ENCODE data around the gene KCNJ12. TPM values are rescaled to one million over a fixed set of nuclear protein-coding genes. Genes with fewer than 3 reads are reported as not detected.
"Not testable (repeated sequence)": the region's sequence is repeated elsewhere in the genome, so short reads cannot be mapped to it uniquely, and the experiment has no call there.

The KCNJ12 gene
- total RNA-seq, 1 donor from 2014 or later: 14.6 TPM

DNA sequence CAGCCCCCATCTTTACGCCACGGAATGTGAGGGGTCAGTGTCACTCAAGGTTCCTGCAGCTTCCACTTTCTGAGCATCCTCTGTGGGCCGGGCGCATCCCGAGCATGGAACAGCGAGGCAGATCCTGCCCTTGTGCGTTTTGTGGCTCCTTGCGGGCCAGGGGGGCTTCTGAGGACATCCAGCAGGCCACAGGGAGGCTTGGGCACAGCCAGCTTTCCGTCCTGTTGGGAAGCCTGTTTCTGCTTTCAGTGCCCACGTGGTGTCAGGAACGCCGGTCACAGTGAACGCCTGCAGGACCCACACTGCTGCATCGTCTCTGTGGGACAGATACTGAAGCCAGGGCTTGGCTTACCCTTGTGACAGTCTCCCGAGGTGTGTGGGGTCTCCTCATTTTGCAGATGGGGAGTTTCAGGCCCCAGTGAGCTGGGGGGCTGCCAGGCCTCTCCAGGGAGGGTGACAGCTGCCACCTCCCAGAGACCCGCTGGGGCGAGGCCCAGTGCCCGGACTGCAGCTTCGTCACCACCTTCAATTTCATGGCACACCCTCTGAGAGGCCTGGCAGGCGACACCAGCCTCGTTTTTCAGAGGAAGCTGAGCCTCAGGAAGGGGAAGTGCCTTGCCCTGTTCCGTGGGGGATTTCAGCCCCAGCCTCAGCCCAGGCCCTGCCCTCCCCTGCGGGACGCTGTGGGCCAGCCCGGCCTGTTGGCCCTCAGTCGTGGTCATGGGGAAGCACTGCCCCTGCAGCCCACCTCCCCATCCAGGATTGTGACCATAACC, 29.0 kb downstream of the KCNJ12 start:
- DNase-seq (ENCODE audit: low read depth): not testable (repeated sequence)

DNA sequence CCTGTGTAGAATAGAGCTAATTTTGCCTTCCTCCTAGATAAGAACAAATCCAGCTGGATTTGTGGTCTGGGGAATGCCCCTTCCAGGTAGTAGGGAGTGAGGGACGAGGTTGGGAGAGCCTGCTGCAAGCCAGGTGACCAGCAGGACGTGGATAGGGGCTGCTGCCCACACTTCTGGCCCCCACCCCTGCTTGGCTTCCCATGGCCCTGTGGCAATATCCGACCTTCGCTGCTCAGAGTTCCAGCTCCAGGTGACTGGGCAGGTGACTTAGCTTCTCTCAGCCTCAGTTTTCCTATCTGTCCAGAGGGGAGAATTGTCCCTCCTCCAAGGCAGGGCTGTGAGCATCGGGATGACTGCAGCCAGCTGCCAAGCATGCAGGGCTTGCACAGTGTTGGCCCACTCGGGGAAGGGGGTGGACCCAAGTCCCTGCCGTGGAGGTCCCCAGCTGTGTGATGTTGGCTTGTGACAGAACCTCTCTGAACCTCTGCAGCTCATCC, 29.8 kb downstream of the KCNJ12 start:
- not testable (repeated sequence) for DNase-seq (ENCODE audit: low read depth)

DNA sequence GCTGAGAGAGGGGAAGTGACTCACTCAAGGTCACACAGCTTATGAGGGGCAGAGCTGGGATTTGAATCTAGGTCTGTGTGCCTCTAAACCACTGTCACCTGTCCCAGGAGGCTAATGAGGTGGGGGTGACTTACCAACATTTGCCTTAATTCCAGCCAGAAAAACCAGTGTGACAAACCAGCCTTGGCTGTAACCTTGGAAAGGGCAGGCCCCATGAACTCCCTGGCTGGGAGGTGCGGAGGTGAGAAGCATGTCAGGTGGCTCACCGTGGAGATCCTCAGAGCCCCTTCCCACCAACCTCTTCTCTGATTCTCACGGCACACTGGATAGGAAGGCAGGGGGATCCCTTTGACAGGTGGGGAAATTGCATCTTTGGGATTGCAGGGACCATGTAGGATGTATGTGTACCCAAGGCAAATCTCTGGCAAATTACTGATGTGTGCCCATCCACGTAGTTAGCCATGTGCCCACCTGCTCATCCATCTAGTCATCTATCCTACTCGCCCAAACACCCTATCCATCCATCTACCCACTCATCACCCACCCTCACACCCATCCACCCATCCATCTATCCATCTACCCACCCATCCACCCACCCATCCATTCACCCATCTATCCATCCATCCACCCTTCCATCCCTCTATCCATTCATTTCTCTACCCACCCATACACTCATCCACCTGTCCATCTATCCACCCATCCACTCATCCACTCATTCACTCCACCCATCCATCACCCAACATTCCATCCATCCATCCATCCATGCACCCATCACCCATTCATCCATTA, 30.7 kb downstream of the KCNJ12 start:
- not testable (repeated sequence) for DNase-seq (ENCODE audit: low read depth)

DNA sequence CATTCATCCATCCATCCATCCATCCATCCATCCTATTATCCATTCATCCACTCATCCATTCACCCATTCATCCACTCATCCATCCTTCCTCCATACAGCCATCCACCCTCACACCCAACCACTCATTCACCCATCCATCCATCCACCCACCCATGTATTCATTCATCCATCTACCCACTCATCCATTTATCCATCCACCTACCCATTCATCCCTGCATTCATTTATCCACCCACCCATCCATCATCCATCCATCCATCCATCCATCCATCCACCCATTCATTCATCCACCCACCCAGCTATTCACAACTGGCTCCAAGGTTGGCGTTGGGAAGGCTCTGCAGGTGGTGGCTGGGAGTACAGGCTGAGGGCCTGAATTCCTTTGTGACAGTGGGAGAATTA, 31.6 kb downstream of the KCNJ12 start:
- DNase-seq (ENCODE audit: low read depth): not testable (repeated sequence)

DNA sequence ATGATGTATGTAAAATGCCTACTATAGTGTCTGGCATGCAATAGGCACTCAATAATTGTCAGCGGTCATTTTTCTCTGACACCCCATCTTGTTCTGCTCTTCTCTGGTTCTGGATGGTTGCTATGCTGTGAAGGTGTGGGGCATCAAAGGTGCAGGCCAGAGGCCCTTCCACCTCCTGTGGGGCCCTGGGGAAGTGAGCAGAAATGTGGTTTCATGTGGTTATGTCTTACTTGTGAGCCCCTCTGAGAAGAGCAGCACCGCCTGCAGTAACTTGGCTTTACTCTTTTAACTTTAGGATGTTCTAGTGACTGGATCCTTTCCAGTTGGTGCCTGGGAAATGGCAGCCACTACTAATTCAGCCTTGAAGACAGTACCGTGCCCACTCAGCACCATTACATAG, 32.1 kb downstream of the KCNJ12 start:
- not testable (repeated sequence) for DNase-seq (ENCODE audit: low read depth)

DNA sequence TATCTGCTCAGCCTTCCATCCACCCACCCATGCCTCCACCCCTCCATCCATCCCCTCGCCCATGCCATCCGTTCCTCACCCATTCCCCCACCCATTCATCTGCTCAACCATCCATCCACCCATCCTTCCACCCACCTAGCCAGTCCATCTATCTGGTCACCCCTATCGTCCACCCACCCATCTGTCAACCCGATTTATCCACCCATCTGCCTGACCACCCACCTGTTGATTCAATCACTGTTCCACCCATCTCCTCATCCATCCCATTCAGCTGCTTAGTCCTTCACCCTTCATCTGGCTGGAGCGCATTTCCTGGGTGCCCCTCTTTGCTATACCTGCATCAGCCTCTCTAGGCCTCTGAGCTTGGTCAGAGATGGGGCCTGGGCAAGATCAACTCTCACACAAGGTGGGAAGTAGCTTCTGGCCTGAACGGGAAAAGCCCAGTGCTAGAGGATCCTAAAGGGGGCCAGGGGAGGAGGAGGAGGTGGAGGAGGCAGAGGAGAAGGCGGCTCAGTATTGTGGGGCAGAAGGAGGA, 32.7 kb downstream of the KCNJ12 start:
- DNase-seq (ENCODE audit: low read depth): not testable (repeated sequence)

DNA sequence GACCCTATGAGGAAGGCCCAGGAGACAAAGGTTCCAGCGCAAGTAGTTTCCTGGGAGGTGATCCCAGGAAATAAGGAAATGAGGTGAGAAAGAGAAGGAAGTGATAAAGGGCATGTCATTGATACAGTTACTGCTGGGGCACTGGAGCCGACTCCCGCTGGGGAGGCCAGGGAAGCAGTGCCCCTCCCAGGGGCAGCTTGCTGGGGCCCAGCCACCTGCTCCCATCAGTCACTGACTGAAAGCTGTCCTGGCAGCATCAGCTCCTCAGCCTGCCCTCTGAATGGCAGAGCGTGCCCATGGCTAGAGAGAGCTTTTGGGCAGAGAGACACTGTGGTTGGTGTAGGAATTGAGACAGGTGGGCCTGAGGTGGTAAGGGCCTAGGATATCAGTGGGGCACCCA, 33.2 kb downstream of the KCNJ12 start:
- DNase-seq (ENCODE audit: low read depth): not testable (repeated sequence)

DNA sequence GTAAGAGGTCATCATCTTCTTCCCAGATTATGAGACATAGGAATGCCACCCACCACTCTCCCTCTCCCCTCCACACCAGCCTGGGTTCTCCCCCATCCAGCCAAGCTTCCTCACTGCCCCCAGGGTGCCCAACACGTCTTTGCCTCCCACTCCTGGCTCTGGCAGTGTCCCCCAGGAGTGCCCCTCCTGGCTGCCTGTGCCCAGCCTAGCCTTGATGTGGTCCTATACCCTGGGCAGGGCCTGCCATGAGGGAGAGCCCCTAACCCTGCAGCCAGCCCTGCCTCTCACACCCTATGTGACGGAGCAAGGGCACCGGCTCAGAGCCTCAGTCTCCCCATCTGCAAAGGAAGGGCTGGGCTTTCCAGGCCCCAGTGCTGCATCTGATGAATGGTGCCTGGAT, 33.8 kb downstream of the KCNJ12 start:
- DNase-seq (ENCODE audit: low read depth): not testable (repeated sequence)

DNA sequence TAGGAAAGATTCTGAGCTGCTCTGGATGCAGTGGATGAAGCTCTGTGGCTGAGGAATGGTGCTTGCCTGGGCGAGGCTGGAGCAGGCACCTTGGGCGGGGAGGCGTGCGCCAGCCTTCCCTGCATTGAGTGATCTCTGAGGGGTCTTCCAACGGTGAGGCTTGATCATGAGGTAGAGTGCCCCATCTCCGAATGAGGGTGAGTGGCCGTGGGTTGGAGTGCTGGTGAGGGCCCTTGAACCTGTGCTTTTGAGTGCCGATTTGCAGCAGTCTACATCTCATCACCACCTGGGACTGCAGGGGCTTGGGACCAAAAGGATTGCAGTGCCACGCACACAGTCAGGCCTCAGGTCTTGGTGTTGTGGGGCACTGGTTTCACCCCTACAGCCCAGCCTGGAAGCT, 34.2 kb downstream of the KCNJ12 start:
- not testable (repeated sequence) for DNase-seq (ENCODE audit: low read depth)

DNA sequence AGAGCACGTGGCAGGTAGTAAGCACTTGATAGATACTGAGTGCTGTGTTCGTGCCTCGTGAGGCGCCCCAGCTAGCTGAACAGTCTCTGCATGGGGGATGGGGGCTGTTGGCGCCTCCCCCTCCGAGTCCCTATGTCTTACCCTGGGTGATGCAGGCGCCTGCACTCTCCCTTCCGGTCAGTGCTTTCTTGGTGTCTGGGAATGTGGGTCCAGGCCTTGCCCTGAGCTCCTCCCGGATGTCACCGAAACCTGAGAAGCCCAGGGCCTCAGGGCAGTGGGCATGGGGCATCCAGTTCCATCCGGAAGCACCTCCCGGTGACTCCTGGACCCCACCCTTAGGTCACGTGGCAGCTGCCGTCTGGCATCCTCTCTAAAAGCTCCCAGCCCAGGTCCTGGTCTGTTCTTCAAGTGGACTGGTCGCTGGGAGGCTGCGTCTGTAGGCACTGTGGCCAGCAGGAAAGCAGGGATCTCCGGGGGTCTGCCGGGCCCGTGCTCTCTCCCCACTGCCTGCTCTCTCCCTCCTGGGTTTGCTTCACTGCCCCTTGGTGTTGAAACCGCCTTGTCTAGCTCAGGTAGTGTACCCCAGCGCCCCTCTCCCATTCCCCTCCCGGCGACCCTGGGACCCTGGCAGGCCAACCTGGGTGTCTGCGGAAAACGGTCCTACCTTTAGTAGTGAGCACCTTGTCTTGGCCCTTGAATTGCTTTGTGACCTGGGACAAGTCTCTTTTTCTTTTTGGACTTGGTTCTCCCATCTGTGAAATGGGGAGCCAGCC, 34.9 kb downstream of the KCNJ12 start:
- DNase-seq (ENCODE audit: low read depth): peak; percentile 22

DNA sequence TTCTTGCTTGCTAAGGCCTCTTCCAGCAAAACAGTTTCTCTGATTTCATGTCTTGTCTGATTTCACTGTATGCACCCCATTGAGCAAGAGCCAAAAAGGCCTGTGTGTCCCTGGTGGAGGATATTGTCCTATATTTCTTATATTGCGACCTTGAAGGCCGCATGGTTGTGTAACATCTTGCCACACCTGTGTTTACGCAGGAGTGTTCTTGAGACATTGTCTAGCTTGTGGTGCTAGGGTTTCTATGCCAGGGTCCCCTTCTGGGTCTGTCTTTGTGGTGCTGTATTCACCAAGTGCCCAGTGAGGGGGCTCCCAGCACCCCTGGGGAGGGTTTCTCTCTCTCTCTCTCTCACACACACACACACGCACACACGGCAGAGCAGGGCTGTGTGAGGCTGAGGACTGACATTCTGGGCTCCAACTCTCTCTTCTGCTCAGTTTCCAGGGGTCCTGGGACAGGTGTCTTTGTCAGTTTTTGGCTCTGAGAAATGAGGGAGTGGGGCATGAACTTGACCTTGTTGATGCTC, 35.6 kb downstream of the KCNJ12 start:
- DNase-seq (ENCODE audit: low read depth): not testable (repeated sequence)

DNA sequence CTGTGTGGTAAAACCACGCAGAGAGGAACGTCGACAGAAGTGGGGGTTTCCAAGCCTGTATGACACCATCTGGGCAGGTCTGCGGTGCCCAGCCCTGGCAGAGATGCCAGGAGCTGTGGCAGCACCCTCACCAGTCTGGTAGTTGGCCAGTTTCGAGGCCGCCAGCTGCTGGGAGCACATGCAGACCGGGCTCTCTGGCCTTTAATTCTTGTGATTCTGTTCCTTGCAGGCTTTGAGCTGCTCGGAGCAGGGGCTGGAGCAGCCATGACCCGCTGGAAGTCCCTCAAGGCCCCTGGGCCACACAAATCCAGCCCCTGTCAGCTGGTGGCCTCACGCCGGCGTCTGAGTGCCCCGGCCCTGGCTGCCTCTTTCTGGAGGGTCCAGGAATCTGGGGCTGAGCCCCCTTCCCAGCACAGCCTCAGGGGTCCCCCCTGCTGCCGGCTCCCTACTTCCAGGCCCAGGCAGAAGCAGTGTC, 36.1 kb downstream of the KCNJ12 start:
- peak; percentile 39 for DNase-seq (ENCODE audit: low read depth)

DNA sequence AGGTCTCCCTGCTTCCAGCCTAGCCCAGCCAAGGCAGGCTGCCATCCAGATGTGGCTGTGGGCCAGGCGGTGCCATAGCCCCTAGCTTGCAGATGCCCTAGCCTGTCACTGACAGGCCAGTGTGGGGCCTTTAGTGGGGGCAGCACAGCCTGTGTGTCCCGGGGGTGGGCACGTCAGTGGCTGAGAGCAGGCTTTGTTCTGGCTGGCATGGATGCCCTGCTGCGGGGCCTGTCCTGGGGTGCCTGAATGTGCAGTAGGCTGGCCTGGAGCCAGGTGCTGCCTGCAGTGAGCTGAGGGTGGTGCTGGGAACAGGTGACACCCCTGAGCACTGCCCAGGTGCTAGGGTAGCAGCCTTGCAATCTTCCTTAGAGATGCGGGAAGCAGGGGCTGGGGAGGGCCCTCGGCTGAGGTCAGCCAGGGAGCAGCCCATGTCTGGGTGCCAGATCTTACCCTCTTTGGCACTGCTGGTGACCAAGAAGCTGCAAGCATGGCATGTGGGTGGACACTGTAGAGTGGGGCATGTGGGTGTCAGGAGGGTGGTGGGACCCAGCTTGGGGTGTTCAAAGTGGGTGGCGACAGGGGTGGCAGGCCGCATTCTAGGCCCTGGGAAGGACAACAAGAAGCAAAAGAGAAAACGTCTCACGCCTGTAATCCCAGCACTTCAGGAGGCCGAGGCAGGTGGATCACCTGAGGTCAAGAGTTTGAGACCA, 37.6 kb downstream of the KCNJ12 start:
- not testable (repeated sequence) for DNase-seq (ENCODE audit: low read depth)

DNA sequence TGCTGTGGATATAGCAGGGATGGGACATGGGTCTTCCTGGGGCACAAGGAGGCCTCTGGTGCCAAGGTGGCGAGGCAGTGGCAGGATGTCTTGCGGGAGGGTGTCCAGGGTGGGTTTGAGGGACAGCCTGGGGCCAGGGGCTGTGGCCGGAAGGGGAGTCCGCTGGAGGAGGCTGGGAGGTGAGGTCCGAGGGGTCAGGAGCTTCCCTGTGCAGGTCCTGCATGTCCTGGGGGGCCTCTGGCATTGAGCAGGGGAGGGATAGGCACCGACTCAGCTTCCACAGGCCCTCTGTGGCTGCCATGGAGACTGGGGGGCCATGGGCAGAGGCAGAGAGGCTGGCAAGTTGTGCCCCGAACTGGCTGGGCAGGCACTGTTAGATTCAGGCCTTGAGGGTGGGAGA, 38.5 kb downstream of the KCNJ12 start:
- not testable (repeated sequence) for DNase-seq (ENCODE audit: low read depth)

DNA sequence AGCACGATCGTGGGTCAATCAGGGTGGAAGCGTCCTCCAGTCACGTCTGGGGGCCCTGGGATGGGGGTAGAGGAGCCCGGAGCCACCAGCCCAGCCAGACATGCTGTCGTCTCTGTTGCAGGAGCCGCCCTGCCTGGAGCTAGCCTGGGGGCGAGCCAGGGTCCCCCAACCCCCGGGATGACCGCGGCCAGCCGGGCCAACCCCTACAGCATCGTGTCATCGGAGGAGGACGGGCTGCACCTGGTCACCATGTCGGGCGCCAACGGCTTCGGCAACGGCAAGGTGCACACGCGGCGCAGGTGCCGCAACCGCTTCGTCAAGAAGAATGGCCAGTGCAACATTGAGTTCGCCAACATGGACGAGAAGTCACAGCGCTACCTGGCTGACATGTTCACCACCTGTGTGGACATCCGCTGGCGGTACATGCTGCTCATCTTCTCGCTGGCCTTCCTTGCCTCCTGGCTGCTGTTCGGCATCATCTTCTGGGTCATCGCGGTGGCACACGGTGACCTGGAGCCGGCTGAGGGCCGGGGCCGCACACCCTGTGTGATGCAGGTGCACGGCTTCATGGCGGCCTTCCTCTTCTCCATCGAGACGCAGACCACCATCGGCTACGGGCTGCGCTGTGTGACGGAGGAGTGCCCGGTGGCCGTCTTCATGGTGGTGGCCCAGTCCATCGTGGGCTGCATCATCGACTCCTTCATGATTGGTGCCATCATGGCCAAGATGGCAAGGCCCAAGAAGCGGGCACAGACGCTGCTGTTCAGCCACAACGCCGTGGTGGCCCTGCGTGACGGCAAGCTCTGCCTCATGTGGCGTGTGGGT, 39.2 kb downstream of the KCNJ12 start:
- DNase-seq (ENCODE audit: low read depth): not testable (repeated sequence)

DNA sequence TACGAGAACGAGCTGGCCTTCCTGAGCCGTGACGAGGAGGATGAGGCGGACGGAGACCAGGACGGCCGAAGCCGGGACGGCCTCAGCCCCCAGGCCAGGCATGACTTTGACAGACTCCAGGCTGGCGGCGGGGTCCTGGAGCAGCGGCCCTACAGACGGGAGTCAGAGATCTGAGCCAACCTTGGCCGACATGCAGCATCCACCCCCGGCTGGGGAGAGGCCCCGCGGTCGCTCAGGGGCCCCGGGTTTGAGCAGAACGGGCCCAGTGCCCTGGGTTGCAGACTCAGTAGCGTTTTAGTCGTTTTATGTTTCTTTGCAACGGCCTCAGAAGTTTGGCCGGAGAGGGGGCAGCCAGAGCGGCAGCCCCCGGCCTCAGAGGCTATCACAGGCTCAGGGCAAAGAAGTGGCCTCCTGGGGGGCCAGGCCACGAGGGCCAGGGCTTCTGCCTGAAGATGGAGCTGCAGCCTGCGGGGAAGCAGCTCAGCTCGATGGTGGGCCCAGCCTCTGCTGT, 40.4 kb downstream of the KCNJ12 start:
- DNase-seq (ENCODE audit: low read depth): not testable (repeated sequence)

DNA sequence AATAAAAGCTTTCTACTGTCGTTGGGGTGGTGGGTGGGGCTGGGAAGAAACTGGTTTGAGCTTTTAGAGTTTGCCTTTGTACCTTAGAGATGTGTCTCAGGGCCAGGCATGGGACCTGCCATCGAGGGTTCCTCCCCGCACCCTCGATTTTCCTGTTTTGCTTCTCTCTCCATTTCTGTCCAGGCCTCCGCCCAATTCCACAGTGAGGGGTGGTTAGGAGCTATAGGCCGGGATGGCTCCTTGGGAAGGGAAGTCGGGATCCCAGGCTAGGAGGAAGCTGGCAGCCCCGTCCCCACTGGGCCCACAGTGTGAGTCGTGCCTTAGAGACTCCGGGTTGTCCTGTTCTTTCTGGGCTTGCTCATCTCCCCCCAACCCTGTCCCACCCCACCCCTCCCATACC, 41.2 kb downstream of the KCNJ12 start:
- not testable (repeated sequence) for DNase-seq (ENCODE audit: low read depth)

DNA sequence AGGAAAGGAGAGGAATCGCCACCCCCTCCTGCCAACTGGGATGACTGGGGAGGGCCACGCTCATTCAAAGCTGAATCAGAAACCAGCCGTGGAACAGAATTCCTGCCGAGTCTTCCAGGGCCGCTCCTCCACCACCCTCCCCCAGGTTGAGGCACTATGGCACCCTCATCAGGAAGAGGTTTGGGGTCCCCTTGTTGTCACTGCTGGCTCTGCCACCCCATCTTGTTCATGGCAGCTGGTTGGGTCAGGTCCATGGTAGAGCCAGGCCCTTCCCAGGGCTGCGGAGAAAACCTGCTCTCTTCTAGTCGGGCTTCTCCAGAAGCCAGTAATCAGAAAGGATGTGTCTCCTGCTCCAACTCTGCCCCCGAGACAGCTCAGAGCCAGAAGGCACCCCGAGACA, 41.8 kb downstream of the KCNJ12 start:
- no peak for DNase-seq (ENCODE audit: low read depth)
